ENCODE measurements around the gene DIP2B.

Gene DIP2B

DNA sequence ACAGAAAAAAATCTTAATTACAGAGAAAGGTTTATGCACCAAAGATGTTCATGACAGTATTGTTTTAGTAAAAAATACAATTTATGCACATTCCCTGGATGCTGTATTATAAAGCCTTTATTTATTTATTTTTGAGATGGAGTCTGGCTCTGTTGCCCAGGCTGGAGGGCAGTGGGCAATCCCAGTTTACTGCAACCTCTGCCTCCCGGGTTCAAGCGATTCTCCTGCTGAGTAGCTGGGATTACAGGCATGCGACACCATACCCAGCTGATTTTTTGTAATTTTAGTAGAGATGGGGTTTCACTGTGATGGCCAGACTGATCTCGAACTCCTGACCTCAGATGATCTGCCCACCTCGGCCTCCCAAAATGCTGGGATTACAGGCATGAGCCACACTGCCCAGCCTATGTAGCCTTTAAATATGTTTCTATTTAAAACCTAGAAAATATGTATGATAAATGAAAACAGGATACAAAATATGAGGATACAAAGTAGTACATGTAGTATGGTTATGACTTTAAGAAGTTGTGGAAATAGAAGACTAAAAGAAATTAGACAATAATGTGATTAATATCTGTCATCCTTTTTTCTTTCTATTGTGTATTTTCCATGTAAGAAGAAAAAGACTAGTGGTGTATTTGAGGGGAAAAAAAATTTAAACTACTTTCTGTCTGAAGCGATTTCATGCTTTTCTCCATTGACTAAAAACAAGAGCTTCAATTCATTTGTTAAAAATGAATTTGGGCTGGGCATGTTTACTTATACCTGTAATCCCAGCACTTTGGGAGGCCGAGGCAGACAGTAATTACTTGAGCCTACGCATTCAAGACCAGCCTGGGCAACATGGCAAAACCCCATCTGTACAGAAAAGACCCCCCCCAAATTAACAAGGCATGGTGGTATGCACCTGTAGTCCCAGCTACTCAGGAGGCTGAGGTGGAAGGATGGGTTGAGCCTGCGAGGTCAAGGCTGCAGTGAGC lies 272.3 kb downstream of the DIP2B start:
- DNase-seq, result peak in 1 of 5 experiments; percentile 14

GRCh38 chr12:50778663-50779590 lies 274.1 kb downstream of the DIP2B start:
- no peak for DNase-seq

GRCh38 chr12:50780013-50780412 lies 275.2 kb downstream of the DIP2B start:
- no peak for DNase-seq

GRCh38 chr12:50784501-50784900 lies 279.7 kb downstream of the DIP2B start:
- DNase-seq, result peak in 1 of 5 experiments; percentile 82

- no peak for DNase-seq
These were observed 280.7 kb downstream of the DIP2B start for GRCh38 chr12:50785406-50786001.

GRCh38 chr12:50786498-50787231 lies 281.9 kb downstream of the DIP2B start:
- no peak for DNase-seq

DNA sequence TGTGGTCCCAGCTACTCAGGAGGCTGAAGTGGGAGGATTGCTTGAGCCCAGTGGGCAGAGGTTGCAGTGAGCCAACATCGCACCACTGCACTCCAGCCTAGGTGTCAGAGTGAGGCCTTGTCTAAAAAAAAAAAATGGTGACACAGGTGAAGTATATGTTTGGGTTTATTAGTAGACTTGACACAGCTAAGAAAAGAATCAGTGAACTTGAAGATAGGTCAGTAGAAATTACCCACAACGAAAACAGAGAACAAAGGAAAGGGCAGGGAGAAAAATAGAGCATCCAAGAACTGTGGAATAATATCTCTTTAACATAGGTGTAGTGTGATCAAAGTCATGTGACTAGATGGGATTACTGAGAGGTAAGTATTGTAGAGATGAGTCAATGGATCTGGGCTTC lies 282.8 kb downstream of the DIP2B start:
- DNase-seq, result no peak

- no peak for DNase-seq
These were observed 283.8 kb downstream of the DIP2B start for GRCh38 chr12:50788561-50788960.

DNA sequence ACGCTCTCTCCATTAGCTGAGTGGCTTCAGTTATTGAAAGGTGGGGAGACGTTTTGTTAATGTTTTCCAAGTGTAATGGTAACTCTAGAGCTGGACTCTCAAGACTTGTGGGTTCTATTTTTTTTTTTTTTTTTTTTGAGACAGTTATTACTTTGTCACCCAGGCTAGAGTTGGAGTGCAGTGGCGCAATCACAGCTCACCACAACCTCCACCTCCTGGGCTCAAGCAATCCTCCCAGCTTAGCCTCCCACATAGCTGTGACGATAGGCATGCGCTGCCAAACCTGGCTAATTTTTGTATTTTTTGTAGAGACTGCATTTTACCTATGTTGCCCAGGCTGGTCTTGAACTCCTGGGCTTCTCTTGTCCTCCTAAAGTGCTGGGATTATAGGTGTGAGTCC lies 285.3 kb downstream of the DIP2B start:
- DNase-seq, result no peak
